Jurkat, Clone E6-1 (cell line): Measurements from ENCODE around the gene HINT3.
"Not testable (repeated sequence)": the region's sequence is repeated elsewhere in the genome, so short reads cannot be mapped to it uniquely, and the experiment has no call there.

Experiments used
- DNase-seq: peaks from one replicate; pipeline ENCODE4 v3.0.0-alpha.2; 2011; ENCODE audit warnings: low read depth, low spot score
- H3K4me3 ChIP-seq: 2 replicates; pipeline ENCODE4 v1.5.1; 2011; ENCODE audit warnings: mild to moderate bottlenecking, low read length, control low read depth, moderate library complexity

Gene HINT3

GRCh38 chr6:125955973-125956372 is 597 bp upstream of the HINT3 start:
- DNase-seq = no peak
- peak overlapping the region; percentile 76 for H3K4me3 ChIP-seq

GRCh38 chr6:125957391-125957693 is 772 bp downstream of the HINT3 start:
- no peak for DNase-seq
- H3K4me3 ChIP-seq = peak overlapping the region; percentile 76

- peak overlapping the region; percentile 76 for H3K4me3 ChIP-seq
- no peak for DNase-seq
Observed at GRCh38 chr6:125957845-125958244, 1.3 kb downstream of the HINT3 start.

GRCh38 chr6:125959041-125959440 is 2.5 kb downstream of the HINT3 start:
- H3K4me3 ChIP-seq = no peak overlapping the region
- no peak for DNase-seq

- no peak overlapping the region for H3K4me3 ChIP-seq
- no peak for DNase-seq
Observed at GRCh38 chr6:125961117-125961516, 4.5 kb downstream of the HINT3 start.

- H3K4me3 ChIP-seq = no peak overlapping the region
- no peak for DNase-seq
Observed at GRCh38 chr6:125962900-125963497, 6.4 kb downstream of the HINT3 start.

GRCh38 chr6:125963817-125964216 is 7.2 kb downstream of the HINT3 start:
- no peak for DNase-seq
- no peak overlapping the region for H3K4me3 ChIP-seq

- DNase-seq = no peak
- H3K4me3 ChIP-seq = no peak overlapping the region
Observed at GRCh38 chr6:125966569-125966968, 10.0 kb downstream of the HINT3 start.

- DNase-seq = no peak
- no peak overlapping the region for H3K4me3 ChIP-seq
Observed at GRCh38 chr6:125968493-125968892, 11.9 kb downstream of the HINT3 start.

- H3K4me3 ChIP-seq = no peak overlapping the region
- DNase-seq = no peak
Observed at GRCh38 chr6:125970760-125971159, 14.2 kb downstream of the HINT3 start.

- DNase-seq, H3K4me3 ChIP-seq: not testable (repeated sequence)
Observed at GRCh38 chr6:125972478-125972877, 15.9 kb downstream of the HINT3 start.

- peak; percentile 39 for DNase-seq
Observed at GRCh38 chr6:125974214-125974866, 17.8 kb downstream of the HINT3 start.

GRCh38 chr6:125979101-125979500 is 22.5 kb downstream of the HINT3 start:
- H3K4me3 ChIP-seq = no peak overlapping the region
- no peak for DNase-seq

More at GRCh38 chr6:125974214-125974866, 17.8 kb downstream of the HINT3 start:
- no peak overlapping the region for H3K4me3 ChIP-seq

GRCh38 chr6:125981571-125982185 is 25.1 kb downstream of the HINT3 start:
- H3K4me3 ChIP-seq = no peak overlapping the region
- DNase-seq = no peak

GRCh38 chr6:125983246-125983945 is 26.8 kb downstream of the HINT3 start:
- no peak for DNase-seq
- no peak overlapping the region for H3K4me3 ChIP-seq

- DNase-seq = no peak
- H3K4me3 ChIP-seq = no peak overlapping the region
Observed at GRCh38 chr6:125984311-125984710, 27.7 kb downstream of the HINT3 start.

GRCh38 chr6:125985522-125985921 is 29.0 kb downstream of the HINT3 start:
- peak overlapping the region; percentile 61 for H3K4me3 ChIP-seq
- no peak for DNase-seq

- DNase-seq = no peak
- H3K4me3 ChIP-seq = peak overlapping the region; percentile 61
Observed at GRCh38 chr6:125985979-125986300, 29.4 kb downstream of the HINT3 start.

- DNase-seq = peak; percentile 50
Observed at GRCh38 chr6:125986301-125987025, 29.9 kb downstream of the HINT3 start, which contains the start of gene TRMT11. Gene TRMT11, plus strand, starts transcription at chr6:125986540. Its CDS starts 11 bp downstream, at chr6:125986551.

More at GRCh38 chr6:125986301-125987025, 29.9 kb downstream of the HINT3 start, which contains the start of gene TRMT11:
- peak within 1 kb of the TSS; percentile 61 for H3K4me3 ChIP-seq
